IMR-90 (cell line): ENCODE data around the gene SIK3.
"Not testable (repeated sequence)": the region's sequence is repeated elsewhere in the genome, so short reads cannot be mapped to it uniquely, and the experiment has no call there.

ENCODE experiments used
- CEBPB ChIP-seq: IDR thresholded peaks from 2 replicates; pipeline ENCODE4 v1.6.1; 2012; ENCODE audit warnings: low read depth, low read length, improper control_type of control experiment
- FOS ChIP-seq: fragments of 150-350 bp; IDR thresholded peaks from 2 replicates; pipeline ENCODE4 v1.6.1; 2016; ENCODE audit warnings: low read depth, low read length
- MAFK ChIP-seq: IDR thresholded peaks from 2 replicates; pipeline ENCODE4 v1.6.1; 2012; ENCODE audit warnings: low read depth, low read length, improper control_type of control experiment
- MAZ ChIP-seq: IDR thresholded peaks from 2 replicates; pipeline ENCODE4 v1.6.1; 2012; ENCODE audit warnings: low read depth, mild to moderate bottlenecking, low read length, improper control_type of control experiment, moderate library complexity, borderline replicate concordance
- NFE2L2 ChIP-seq: fragments of 150-350 bp; IDR thresholded peaks from 2 replicates; pipeline ENCODE4 v1.6.1; 2016; ENCODE audit warnings: low read depth, mild to moderate bottlenecking, low read length
- POLR2A ChIP-seq: IDR thresholded peaks from 2 replicates; pipeline ENCODE4 v1.6.1; 2012; ENCODE audit warnings: mild to moderate bottlenecking, low read depth, low read length
- RAD21 ChIP-seq: IDR thresholded peaks from 2 replicates; pipeline ENCODE4 v1.6.1; 2012; ENCODE audit warnings: low read length, improper control_type of control experiment
- RCOR1 ChIP-seq: IDR thresholded peaks from 2 replicates; pipeline ENCODE4 v1.6.1; 2012; ENCODE audit warnings: mild to moderate bottlenecking, low read length, improper control_type of control experiment; ENCODE audit not compliant: insufficient replicate concordance
- RFX5 ChIP-seq: IDR thresholded peaks from 2 replicates; pipeline ENCODE4 v1.8.0; 2012; ENCODE audit warnings: low read depth, mild to moderate bottlenecking, low read length, moderate library complexity
- SMC3 ChIP-seq: fragments of 150-350 bp; IDR thresholded peaks from 2 replicates; pipeline ENCODE4 v1.6.1; 2016; ENCODE audit warnings: low read depth, mild to moderate bottlenecking, antibody characterized with exemption, low read length, moderate library complexity
- TF ChIP-seq, protein P1 (sequence below): conservative IDR thresholded peaks from 2 replicates; pipeline ENCODE4 v1.5.1; 2012; ENCODE audit warnings: mild to moderate bottlenecking, low read depth, low read length, improper control_type of control experiment
- TF ChIP-seq, protein P2 (sequence below): fragments of 150-350 bp; IDR thresholded peaks from 2 replicates; pipeline ENCODE4 v1.6.1; 2017; ENCODE audit warnings: mild to moderate bottlenecking, antibody characterized with exemption, low read length, low read depth
- TF ChIP-seq, protein P3 (sequence below): fragments of 150-350 bp; IDR thresholded peaks from 2 replicates; pipeline ENCODE4 v1.6.1; 2016; ENCODE audit warnings: low read depth, mild to moderate bottlenecking, low read length, moderate library complexity, borderline replicate concordance

- TF ChIP-seq, protein P1, sequence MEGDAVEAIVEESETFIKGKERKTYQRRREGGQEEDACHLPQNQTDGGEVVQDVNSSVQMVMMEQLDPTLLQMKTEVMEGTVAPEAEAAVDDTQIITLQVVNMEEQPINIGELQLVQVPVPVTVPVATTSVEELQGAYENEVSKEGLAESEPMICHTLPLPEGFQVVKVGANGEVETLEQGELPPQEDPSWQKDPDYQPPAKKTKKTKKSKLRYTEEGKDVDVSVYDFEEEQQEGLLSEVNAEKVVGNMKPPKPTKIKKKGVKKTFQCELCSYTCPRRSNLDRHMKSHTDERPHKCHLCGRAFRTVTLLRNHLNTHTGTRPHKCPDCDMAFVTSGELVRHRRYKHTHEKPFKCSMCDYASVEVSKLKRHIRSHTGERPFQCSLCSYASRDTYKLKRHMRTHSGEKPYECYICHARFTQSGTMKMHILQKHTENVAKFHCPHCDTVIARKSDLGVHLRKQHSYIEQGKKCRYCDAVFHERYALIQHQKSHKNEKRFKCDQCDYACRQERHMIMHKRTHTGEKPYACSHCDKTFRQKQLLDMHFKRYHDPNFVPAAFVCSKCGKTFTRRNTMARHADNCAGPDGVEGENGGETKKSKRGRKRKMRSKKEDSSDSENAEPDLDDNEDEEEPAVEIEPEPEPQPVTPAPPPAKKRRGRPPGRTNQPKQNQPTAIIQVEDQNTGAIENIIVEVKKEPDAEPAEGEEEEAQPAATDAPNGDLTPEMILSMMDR: not testable (repeated sequence)
- TF ChIP-seq MAFK, FOS, RCOR1, RFX5, POLR2A, MAZ, RAD21, NFE2L2, SMC3, CEBPB: not testable (repeated sequence)
- TF ChIP-seq, protein P2, sequence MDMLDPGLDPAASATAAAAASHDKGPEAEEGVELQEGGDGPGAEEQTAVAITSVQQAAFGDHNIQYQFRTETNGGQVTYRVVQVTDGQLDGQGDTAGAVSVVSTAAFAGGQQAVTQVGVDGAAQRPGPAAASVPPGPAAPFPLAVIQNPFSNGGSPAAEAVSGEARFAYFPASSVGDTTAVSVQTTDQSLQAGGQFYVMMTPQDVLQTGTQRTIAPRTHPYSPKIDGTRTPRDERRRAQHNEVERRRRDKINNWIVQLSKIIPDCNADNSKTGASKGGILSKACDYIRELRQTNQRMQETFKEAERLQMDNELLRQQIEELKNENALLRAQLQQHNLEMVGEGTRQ: not testable (repeated sequence)
- TF ChIP-seq, protein P3, sequence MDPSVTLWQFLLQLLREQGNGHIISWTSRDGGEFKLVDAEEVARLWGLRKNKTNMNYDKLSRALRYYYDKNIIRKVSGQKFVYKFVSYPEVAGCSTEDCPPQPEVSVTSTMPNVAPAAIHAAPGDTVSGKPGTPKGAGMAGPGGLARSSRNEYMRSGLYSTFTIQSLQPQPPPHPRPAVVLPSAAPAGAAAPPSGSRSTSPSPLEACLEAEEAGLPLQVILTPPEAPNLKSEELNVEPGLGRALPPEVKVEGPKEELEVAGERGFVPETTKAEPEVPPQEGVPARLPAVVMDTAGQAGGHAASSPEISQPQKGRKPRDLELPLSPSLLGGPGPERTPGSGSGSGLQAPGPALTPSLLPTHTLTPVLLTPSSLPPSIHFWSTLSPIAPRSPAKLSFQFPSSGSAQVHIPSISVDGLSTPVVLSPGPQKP: not testable (repeated sequence)
These were observed 32.2 kb upstream of the SIK3 start for GRCh38 chr11:117130396-117130795.
